Left kidney (tissue), 8 donors: Measurements from ENCODE around the gene INHBB. TPM values are rescaled to one million over a fixed set of nuclear protein-coding genes. Genes with fewer than 3 reads are reported as not detected.
A peak's percentile ranks its signal among the peaks of the same experiment; 100 is the strongest.
"Not testable (repeated sequence)": the region's sequence is repeated elsewhere in the genome, so short reads cannot be mapped to it uniquely, and the experiment has no call there.

Experiments used
- DNase-seq: peaks from one replicate; pipeline ENCODE4 v3.0.0-alpha.2; 2013
- long read RNA-seq, 8 donors: transcript quantifications; one replicate each; lab custom pipeline, GENCODE V29; 2026
- polyA plus RNA-seq: library from polyadenylated mRNA; unstranded; fragments of 120-200 nt; gene quantifications from one replicate; pipeline ENCODE4 v1.2.1, GENCODE V29; 2013; ENCODE audit not compliant: insufficient read length

Gene INHBB
- polyA plus RNA-seq = not detected
- long read RNA-seq, donor 1 = 0 reads
- long read RNA-seq, donor 2 = 0 reads
- long read RNA-seq, donor 3 = 0 reads
- long read RNA-seq, donor 4 = 0 reads
- long read RNA-seq, donor 5 = 0 reads
- long read RNA-seq, donor 6 = 0 reads
- long read RNA-seq, donor 7 = 0 reads
- long read RNA-seq, donor 8 = 0 reads

DNA sequence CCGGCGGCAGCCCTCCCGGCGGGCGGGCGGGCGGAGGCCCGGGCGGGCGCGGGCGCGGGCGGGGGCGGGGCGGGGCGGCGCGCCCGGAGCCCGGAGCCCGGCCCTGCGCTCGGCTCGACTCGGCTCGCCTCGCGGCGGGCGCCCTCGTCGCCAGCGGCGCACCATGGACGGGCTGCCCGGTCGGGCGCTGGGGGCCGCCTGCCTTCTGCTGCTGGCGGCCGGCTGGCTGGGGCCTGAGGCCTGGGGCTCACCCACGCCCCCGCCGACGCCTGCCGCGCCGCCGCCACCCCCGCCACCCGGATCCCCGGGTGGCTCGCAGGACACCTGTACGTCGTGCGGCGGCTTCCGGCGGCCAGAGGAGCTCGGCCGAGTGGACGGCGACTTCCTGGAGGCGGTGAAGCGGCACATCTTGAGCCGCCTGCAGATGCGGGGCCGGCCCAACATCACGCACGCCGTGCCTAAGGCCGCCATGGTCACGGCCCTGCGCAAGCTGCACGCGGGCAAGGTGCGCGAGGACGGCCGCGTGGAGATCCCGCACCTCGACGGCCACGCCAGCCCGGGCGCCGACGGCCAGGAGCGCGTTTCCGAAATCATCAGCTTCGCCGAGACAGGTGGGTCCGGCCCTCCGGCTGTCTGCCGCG lies at the start of gene INHBB:
INHBB (plus strand) TSS at position 111 of the 641 bp plus-strand sequence; CDS start at position 164, 53 bp downstream.
- no peak for DNase-seq

GRCh38 chr2:120298173-120298835 lies 47.6 kb upstream of the INHBB start:
- no peak for DNase-seq

GRCh38 chr2:120299004-120299403 lies 46.9 kb upstream of the INHBB start:
- no peak for DNase-seq

GRCh38 chr2:120299561-120299960 lies 46.4 kb upstream of the INHBB start:
- no peak for DNase-seq

DNA sequence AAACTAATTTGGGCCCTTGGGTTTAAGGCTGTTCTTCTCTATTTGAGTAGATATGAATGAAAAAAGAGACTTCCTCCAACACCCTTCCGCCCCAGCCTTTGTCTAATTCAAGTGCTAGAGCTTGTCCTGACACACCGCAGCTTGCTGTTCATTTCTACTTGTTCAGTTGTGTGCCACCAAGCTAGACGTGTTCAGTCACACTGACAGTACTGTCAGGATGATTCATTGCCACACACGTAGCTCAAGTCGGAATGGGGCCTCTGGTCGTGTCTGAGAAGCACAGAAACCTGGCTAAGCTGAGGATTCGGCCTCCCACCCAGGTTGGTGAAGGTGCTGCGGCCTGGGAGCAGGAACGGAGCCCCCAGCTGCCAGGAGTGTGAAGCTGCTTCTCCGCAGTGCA lies 45.6 kb upstream of the INHBB start:
- DNase-seq = no peak

- DNase-seq = no peak
These were observed 44.7 kb upstream of the INHBB start for GRCh38 chr2:120301284-120301683.

- DNase-seq = no peak
These were observed 43.6 kb upstream of the INHBB start for GRCh38 chr2:120302301-120302700.

DNA sequence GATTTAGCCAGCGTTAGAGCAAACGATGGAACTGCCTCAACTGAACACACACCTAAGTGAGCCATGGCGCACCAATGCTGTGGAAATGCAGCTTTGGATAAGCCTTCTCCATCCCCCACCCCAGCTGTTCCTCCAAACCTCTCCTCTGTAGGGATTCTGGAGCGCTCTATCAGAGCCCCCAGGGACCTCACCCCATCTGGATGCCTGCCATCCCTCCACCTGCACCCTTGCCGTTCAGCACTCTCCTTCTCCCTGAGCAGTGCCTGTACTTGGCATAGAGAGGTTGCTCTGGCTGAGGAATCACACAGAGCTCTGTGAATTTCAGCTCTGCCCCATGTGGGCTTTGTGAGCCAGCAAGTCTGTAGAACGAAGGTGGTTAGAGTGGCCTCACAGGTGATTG lies 42.8 kb upstream of the INHBB start:
- DNase-seq = no peak

- DNase-seq = no peak
These were observed 40.6 kb upstream of the INHBB start for GRCh38 chr2:120305296-120305695.

GRCh38 chr2:120305937-120306490 lies 39.9 kb upstream of the INHBB start:
- DNase-seq = no peak

DNA sequence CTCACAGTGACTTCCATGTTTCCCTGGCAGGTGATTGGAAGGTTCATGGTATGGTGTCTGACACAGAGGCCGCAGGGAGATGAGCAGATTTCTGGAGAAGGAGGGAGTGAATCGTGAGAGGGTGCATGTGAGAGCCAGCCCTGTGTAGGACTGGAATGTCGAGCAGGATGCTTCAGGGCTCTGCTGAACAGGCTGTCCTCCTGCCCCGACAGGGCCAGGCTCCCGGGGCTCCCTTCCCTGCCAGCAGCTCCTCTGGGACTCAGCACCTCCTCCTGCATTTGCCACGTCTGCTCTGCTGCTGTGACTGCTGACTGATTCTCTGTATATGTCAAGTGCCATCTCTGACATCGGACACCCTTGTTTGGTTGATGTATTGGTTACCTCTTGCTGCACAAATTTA lies 38.5 kb upstream of the INHBB start:
- no peak for DNase-seq

DNA sequence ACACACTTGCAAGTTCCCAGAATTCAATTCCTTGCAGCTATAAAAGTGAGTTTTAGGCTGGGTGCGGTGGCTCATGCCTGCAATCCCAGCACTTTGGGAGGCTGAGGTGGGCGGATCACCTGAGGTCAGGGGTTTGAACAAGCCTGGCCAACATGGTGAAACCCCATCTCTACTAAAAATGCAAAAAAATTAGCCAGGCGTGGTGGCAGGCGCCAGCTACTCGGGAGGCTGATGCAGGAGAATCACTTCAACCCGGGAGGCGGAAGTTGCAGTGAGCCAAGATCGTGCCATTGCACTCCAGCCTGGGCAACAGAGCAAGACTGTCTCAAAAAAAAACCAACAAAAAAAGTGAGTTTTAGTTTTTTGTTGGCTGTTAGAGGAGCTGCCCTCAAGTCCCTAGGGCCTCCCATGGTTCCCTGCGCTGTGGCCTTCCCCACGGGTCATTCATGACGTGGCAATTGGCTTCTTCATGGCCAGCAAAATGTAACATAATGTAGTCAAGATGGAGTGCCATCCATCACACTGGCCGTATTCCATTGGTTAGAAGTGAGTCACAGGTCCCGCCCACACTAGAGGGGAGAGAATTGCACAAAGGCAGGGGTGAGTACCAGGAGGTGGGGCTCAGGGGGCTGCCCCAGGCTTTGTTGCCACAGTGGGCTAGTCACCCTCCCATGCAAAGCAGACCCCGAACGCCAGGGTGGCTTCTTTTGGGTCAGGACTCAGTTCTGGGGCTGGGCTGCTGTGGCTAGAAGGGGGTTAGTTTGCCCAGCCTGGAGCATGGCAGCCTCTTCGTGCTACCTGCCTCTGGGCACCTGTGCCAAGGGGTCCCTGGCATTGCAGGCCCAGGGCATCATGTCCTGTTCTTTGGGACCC lies 37.7 kb upstream of the INHBB start:
- DNase-seq = no peak

- DNase-seq = no peak
These were observed 35.8 kb upstream of the INHBB start for GRCh38 chr2:120310136-120310535.

GRCh38 chr2:120310841-120311240 lies 35.1 kb upstream of the INHBB start:
- not testable (repeated sequence) for DNase-seq

DNA sequence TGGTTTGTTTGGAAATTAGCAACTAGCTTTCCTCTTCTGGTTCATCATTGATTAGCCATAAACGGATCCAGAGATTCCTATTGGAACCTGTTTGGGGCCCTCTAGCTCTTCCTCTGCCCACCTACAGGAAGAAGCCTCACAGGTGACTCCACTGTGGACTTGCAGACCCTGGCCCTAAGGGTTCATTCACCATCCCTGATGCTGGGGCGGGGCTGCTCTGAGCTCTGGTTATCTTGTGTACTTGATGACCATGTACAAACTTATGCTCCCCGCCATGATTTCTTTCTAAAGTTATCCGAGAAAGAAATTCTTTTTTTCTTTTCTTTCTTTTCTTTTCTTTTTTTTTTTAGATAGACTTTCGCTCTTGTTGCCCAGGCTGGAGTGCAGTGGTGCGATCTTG lies 33.9 kb upstream of the INHBB start:
- DNase-seq = no peak

DNA sequence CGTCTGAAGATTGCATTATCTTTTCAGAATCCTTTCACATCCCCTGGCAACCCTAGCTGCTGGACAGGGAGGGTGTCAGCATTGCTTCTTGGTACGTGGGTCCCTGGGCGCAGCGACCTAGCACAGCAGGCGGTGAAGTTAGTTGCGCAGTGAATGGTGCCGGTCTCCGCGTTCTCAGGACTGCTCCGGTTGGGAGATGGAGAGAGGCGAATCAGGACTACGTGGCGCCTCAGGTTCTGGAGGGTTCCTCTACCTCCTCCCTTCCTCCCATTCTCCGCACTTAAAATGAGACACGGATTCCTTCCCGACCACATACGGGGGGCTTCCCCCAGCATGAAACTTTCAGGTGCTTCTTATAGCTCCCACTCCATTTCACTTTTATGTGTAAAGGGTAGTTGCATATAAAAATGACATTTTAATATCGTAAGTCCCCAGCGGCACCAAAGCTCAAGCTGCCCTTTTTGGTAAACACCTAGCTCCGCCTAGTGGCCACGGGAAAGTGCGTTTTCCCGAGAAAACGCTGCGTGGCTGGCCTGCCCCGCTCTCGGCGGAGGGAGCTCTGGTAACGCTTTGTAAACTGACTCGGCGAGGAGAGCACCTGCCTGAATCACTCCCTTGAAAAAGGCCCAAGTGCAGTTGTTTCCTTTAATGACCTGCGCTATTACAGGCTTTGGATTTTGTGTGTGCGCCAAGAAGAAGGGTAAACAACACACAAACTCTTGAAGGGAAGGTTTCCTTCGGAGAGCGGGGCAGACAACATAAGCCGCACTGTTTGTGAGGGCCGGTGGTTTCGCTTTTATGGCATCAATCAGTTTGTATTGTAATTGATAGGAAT lies 32.9 kb upstream of the INHBB start:
- peak; percentile 86 for DNase-seq

- no peak for DNase-seq
These were observed 32.0 kb upstream of the INHBB start for GRCh38 chr2:120313695-120314615.

- no peak for DNase-seq
These were observed 31.1 kb upstream of the INHBB start for GRCh38 chr2:120314690-120315366.

DNA sequence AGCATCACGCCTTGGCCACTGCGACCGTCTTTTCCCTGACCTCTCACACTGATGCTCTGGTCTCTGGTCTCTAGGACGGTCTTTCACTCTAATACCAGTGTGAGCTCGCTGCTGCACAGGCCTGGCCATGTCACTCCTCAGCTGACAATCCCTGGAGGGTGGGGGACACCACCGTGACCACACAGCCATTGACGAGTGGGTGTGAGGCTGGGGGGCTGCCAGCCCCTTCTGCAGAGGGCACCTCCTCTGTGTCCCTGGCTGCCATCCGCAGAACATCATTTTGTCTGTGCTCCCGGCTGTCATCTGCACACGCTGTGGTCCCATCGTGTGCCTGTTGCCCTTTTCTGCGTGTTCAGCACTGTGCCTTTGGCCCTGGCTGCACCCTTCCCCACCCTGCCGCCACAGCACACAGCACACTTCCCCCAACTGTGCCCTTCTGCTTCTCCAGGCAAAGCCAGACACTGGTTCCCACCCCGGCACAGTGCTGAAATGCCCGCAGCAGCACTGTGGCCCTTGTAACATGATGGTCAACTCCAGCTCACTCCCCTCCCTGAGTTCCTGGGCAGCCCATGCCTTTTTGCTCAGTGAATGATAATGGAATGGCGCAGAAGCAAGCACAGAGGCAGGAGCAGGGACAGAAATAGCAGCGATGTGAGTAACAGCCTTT lies 30.4 kb upstream of the INHBB start:
- no peak for DNase-seq
